ENCODE measurements around the gene LIMK2. TPM values are rescaled to one million over a fixed set of nuclear protein-coding genes. Genes with fewer than 3 reads are reported as not detected.
A peak's percentile ranks its signal among the peaks of the same experiment; 100 is the strongest.

LIMK2 gene
- total and polyA plus RNA-seq, 10 of the 15 experiments (the other 5 are each of a cell fraction or from before 2014, with no cell fraction given) = 2.9 to 40.4 (median 26.7) TPM

GRCh38 chr22:31290494-31291471 lies 78.7 kb downstream of the LIMK2 start (continued):
- TF ChIP-seq, protein P1, sequence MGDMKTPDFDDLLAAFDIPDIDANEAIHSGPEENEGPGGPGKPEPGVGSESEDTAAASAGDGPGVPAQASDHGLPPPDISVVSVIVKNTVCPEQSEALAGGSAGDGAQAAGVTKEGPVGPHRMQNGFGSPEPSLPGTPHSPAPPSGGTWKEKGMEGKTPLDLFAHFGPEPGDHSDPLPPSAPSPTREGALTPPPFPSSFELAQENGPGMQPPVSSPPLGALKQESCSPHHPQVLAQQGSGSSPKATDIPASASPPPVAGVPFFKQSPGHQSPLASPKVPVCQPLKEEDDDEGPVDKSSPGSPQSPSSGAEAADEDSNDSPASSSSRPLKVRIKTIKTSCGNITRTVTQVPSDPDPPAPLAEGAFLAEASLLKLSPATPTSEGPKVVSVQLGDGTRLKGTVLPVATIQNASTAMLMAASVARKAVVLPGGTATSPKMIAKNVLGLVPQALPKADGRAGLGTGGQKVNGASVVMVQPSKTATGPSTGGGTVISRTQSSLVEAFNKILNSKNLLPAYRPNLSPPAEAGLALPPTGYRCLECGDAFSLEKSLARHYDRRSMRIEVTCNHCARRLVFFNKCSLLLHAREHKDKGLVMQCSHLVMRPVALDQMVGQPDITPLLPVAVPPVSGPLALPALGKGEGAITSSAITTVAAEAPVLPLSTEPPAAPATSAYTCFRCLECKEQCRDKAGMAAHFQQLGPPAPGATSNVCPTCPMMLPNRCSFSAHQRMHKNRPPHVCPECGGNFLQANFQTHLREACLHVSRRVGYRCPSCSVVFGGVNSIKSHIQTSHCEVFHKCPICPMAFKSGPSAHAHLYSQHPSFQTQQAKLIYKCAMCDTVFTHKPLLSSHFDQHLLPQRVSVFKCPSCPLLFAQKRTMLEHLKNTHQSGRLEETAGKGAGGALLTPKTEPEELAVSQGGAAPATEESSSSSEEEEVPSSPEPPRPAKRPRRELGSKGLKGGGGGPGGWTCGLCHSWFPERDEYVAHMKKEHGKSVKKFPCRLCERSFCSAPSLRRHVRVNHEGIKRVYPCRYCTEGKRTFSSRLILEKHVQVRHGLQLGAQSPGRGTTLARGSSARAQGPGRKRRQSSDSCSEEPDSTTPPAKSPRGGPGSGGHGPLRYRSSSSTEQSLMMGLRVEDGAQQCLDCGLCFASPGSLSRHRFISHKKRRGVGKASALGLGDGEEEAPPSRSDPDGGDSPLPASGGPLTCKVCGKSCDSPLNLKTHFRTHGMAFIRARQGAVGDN (IDR thresholded peaks at IDR 0.05) = peak; percentile 76
- no peak for TF ChIP-seq RCOR1 (conservative IDR thresholded peaks at IDR 0.05; ENCODE audit: low read depth, low read length)
- TF ChIP-seq SREBF1 (IDR thresholded peaks at IDR 0.05; ENCODE audit: low read length) = no peak
- TF ChIP-seq, protein P2, sequence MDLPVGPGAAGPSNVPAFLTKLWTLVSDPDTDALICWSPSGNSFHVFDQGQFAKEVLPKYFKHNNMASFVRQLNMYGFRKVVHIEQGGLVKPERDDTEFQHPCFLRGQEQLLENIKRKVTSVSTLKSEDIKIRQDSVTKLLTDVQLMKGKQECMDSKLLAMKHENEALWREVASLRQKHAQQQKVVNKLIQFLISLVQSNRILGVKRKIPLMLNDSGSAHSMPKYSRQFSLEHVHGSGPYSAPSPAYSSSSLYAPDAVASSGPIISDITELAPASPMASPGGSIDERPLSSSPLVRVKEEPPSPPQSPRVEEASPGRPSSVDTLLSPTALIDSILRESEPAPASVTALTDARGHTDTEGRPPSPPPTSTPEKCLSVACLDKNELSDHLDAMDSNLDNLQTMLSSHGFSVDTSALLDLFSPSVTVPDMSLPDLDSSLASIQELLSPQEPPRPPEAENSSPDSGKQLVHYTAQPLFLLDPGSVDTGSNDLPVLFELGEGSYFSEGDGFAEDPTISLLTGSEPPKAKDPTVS (IDR thresholded peaks at IDR 0.05; ENCODE audit: low read depth, low read length) = no peak
- peak; percentile 66 for TF ChIP-seq KLF5 (IDR thresholded peaks at IDR 0.05; ENCODE audit: partially characterized antibody)
- TF ChIP-seq ZSCAN29 (IDR thresholded peaks at IDR 0.05) = no peak
- TF ChIP-seq, protein P3, sequence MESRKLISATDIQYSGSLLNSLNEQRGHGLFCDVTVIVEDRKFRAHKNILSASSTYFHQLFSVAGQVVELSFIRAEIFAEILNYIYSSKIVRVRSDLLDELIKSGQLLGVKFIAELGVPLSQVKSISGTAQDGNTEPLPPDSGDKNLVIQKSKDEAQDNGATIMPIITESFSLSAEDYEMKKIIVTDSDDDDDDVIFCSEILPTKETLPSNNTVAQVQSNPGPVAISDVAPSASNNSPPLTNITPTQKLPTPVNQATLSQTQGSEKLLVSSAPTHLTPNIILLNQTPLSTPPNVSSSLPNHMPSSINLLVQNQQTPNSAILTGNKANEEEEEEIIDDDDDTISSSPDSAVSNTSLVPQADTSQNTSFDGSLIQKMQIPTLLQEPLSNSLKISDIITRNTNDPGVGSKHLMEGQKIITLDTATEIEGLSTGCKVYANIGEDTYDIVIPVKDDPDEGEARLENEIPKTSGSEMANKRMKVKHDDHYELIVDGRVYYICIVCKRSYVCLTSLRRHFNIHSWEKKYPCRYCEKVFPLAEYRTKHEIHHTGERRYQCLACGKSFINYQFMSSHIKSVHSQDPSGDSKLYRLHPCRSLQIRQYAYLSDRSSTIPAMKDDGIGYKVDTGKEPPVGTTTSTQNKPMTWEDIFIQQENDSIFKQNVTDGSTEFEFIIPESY (IDR thresholded peaks at IDR 0.05) = no peak
- TF ChIP-seq MYC (IDR thresholded peaks at IDR 0.05; ENCODE audit: insufficient read depth, insufficient read length, insufficient replicate concordance, low read length, severe bottlenecking) = peak; percentile 37
- TF ChIP-seq, protein P4, sequence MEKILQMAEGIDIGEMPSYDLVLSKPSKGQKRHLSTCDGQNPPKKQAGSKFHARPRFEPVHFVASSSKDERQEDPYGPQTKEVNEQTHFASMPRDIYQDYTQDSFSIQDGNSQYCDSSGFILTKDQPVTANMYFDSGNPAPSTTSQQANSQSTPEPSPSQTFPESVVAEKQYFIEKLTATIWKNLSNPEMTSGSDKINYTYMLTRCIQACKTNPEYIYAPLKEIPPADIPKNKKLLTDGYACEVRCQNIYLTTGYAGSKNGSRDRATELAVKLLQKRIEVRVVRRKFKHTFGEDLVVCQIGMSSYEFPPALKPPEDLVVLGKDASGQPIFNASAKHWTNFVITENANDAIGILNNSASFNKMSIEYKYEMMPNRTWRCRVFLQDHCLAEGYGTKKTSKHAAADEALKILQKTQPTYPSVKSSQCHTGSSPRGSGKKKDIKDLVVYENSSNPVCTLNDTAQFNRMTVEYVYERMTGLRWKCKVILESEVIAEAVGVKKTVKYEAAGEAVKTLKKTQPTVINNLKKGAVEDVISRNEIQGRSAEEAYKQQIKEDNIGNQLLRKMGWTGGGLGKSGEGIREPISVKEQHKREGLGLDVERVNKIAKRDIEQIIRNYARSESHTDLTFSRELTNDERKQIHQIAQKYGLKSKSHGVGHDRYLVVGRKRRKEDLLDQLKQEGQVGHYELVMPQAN (conservative IDR thresholded peaks at IDR 0.05) = peak; percentile 93
- no peak for TF ChIP-seq MYB (IDR thresholded peaks at IDR 0.05; ENCODE audit: borderline replicate concordance, low read depth, low read length)
- no peak for TF ChIP-seq MTA2 (IDR thresholded peaks at IDR 0.05; ENCODE audit: low read depth)
- no peak; the same call in none of the 2 replicates for TF ChIP-seq POLR2AphosphoS5 (IDR thresholded peaks at IDR 0.05; ENCODE audit: low read length)
- no peak for TF ChIP-seq WRNIP1 (IDR thresholded peaks at IDR 0.05; ENCODE audit: borderline replicate concordance, low read depth, low read length)
- TF ChIP-seq STAT3 (IDR thresholded peaks at IDR 0.05; ENCODE audit: low read depth, low read length) = no peak
- peak; percentile 29; the same call in 1 of the 2 replicates for TF ChIP-seq ASH2L (IDR thresholded peaks at IDR 0.05; ENCODE audit: borderline replicate concordance, low read depth)
- TF ChIP-seq ZNF384 (IDR thresholded peaks at IDR 0.05; ENCODE audit: borderline replicate concordance, low read depth, low read length) = no peak
- TF ChIP-seq, protein P5, sequence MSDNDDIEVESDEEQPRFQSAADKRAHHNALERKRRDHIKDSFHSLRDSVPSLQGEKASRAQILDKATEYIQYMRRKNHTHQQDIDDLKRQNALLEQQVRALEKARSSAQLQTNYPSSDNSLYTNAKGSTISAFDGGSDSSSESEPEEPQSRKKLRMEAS (IDR thresholded peaks at IDR 0.05; ENCODE audit: low read depth, low read length) = peak; percentile 98

Data from GM12878 (cell line).